ENCODE measurements around the gene MS4A12. TPM values are rescaled to one million over a fixed set of nuclear protein-coding genes. Genes with fewer than 3 reads are reported as not detected.

Gene MS4A12, protein sequence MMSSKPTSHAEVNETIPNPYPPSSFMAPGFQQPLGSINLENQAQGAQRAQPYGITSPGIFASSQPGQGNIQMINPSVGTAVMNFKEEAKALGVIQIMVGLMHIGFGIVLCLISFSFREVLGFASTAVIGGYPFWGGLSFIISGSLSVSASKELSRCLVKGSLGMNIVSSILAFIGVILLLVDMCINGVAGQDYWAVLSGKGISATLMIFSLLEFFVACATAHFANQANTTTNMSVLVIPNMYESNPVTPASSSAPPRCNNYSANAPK
- total RNA-seq (2014; rRNA removed; shearing (Covaris generic)) (1.8 TPM in 1 of 2 replicates, not detected in the other), total RNA-seq (2022) (not detected in 2 replicates), Bru-seq, nascent RNA (percentile 24 among the genes with signal in this experiment), BruChase-seq, experiment 1, labeled RNA remaining after a 6-hour chase (percentile 20 among the genes with signal in this experiment), BruChase-seq, experiment 2, labeled RNA remaining after a 2-hour chase (percentile 20 among the genes with signal in this experiment)
- long read RNA-seq, partial matches to known transcripts = 1 of 1 reads
- long read RNA-seq, other reads (novel, unspliced or antisense) = 0 of 1 reads

DNA sequence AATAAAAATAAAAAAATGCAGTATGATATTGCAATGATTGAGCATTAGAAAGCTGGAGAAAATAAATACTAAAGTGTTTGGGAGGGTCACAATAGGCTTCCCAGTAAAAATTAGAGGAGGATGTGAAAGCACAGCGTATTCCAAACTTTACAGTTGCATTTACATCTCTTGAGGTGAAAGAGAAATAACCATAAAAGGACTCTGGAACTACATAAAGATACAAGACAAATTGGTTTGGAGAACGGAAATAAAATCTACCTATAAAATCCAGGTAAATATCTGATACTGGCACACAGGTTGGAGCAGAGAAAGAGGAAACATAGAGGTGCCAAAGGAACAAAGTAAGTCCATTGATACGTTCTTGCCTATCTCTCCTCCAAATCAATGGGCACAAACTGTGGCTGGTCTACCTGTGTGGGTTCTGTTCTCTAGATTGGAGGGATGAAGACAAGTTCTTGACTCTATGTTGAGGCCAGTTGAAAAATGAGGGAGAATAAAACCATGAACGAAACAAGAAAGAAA is at the start of gene MS4A12:
Gene MS4A12, plus strand, starts transcription at position 291 of the 522 bp plus-strand sequence. CDS start 4,541 bp downstream, outside the sequence.
- Histone ChIP-seq H3K36me3 (ENCODE audit: insufficient read depth, low read length) (no peaks in the 10 kb centered on the region), H3K27ac (ENCODE audit: low read depth, low read length, poor library complexity, severe bottlenecking) (no peak within 1 kb of the TSS), H2AFZ (ENCODE audit: low read length) (no peak within 1 kb of the TSS), H4K20me1 (ENCODE audit: insufficient read depth, low read length) (no peaks in the 10 kb centered on the region), H3K4me2 (ENCODE audit: low read length) (no peak within 1 kb of the TSS), H3K9me3 (ENCODE audit: low read length) (peaks cover 7% of the 10 kb centered on the region; the same call in 1 of the 2 replicates), H3K9me2 (ENCODE audit: insufficient read depth, low read length) (no peaks in the 10 kb centered on the region), H3K4me1 (ENCODE audit: insufficient read depth, low read length, poor library complexity, severe bottlenecking) (peaks cover 16% of the 10 kb centered on the region), H3K4me3 (ENCODE audit: low read depth, low read length, poor library complexity, severe bottlenecking) (no peak within 1 kb of the TSS), H3K79me2 (ENCODE audit: insufficient read depth, low read depth, low read length) (no peaks in the 10 kb centered on the region)
- ChIA-PET CTCF (ENCODE audit: unreplicated experiment) (interaction anchor here (1.0 kb wide), 1 partner anchor 129 kb away, joined by 3 read pairs; no protein-coding TSS in a partner anchor), POLR2A (interaction anchor here (0.5 to 2.0 kb wide), 2 partner anchors 10 to 15 kb away, joined by 3 to 5 read pairs; no protein-coding TSS in a partner anchor)
- BruUV-seq (replicated peaks) = no TSS peak
- no peak for TF ChIP-seq EZH2phosphoT487 (IDR thresholded peaks at IDR 0.05; ENCODE audit: borderline replicate concordance, low read depth, low read length)
- TF ChIP-seq, protein P1, sequence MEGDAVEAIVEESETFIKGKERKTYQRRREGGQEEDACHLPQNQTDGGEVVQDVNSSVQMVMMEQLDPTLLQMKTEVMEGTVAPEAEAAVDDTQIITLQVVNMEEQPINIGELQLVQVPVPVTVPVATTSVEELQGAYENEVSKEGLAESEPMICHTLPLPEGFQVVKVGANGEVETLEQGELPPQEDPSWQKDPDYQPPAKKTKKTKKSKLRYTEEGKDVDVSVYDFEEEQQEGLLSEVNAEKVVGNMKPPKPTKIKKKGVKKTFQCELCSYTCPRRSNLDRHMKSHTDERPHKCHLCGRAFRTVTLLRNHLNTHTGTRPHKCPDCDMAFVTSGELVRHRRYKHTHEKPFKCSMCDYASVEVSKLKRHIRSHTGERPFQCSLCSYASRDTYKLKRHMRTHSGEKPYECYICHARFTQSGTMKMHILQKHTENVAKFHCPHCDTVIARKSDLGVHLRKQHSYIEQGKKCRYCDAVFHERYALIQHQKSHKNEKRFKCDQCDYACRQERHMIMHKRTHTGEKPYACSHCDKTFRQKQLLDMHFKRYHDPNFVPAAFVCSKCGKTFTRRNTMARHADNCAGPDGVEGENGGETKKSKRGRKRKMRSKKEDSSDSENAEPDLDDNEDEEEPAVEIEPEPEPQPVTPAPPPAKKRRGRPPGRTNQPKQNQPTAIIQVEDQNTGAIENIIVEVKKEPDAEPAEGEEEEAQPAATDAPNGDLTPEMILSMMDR (conservative IDR thresholded peaks at IDR 0.05; ENCODE audit: low read length) = no peak
- no peak for DNase-seq (ENCODE audit: low spot score)
- intact Hi-C loops (cut with micrococcal nuclease; ENCODE audit: unreplicated experiment) = no loop called here

DNA sequence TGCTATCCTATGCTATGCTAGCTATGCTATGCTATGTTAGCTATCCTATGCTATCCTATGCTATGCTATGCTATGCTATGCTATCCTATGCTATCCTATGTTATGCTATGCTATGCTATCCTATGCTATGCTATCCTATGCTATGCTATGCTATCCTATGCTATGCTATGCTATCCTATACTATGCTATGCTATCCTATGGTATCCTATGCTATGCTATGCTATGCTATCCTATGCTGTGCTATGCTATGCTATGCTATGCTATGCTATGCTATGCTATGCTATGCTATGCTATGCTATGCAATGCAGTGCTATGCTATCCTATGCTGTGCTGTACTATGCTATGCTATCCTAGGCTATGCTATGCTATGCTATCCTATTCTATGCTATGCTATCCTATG is 45.5 kb upstream of the MS4A12 start:
- TF ChIP-seq, protein P1 (conservative IDR thresholded peaks at IDR 0.05; ENCODE audit: low read length) = no peak
- TF ChIP-seq EZH2phosphoT487 (IDR thresholded peaks at IDR 0.05; ENCODE audit: borderline replicate concordance, low read depth, low read length) = no peak
- intact Hi-C loops (cut with micrococcal nuclease; ENCODE audit: unreplicated experiment) = loop anchor here (2.0 kb wide), 1 partner anchor 70 kb away; no protein-coding TSS in a partner anchor

More for the DNA sequence above, 45.5 kb upstream of the MS4A12 start:
- Histone ChIP-seq H3K4me1 (ENCODE audit: insufficient read depth, low read length, poor library complexity, severe bottlenecking) (peaks cover 49% of the 10 kb centered on the region), H2AFZ (ENCODE audit: low read length) (peak overlapping the region; percentile 88; the same call in 1 of the 2 replicates), H3K4me2 (ENCODE audit: low read length) (peak overlapping the region; percentile 90), H3K4me3 (ENCODE audit: low read depth, low read length, poor library complexity, severe bottlenecking) (peak overlapping the region; percentile 60), H4K20me1 (ENCODE audit: insufficient read depth, low read length) (no peaks in the 10 kb centered on the region), H3K36me3 (ENCODE audit: insufficient read depth, low read length) (no peaks in the 10 kb centered on the region), H3K79me2 (ENCODE audit: insufficient read depth, low read depth, low read length) (no peaks in the 10 kb centered on the region), H3K9me2 (ENCODE audit: insufficient read depth, low read length) (no peaks in the 10 kb centered on the region), H3K27ac (ENCODE audit: low read depth, low read length, poor library complexity, severe bottlenecking) (no peak overlapping the region), H3K9me3 (ENCODE audit: low read length) (no peaks in the 10 kb centered on the region)
- CTCF ChIA-PET (ENCODE audit: unreplicated experiment) = no interaction called here
- no TSS peak for BruUV-seq (replicated peaks)
- DNase-seq (ENCODE audit: low spot score) = no peak
- POLR2A ChIA-PET = no interaction called here
